Fibroblast of lung (primary cell): ENCODE measurements around the gene PCGF5. TPM values are rescaled to one million over a fixed set of nuclear protein-coding genes. Genes with fewer than 3 reads are reported as not detected.

Experiments used
- DNase-seq, 2 donors: peaks; one replicate each; pipeline versions ENCODE4 v3.0.0 to v3.0.0-alpha.2; 2010; ENCODE audit warnings: low read depth in 2 of 2
- H2AFZ ChIP-seq: 2 replicates; pipeline ENCODE4 v1.5.1; 2012; ENCODE audit warnings: low read length, control low read depth, inconsistent platforms
- H3K27ac ChIP-seq: 2 replicates; pipeline ENCODE4 v1.5.1; 2011; ENCODE audit warnings: low read length, control low read depth; ENCODE audit not compliant: insufficient read depth
- H3K27me3 ChIP-seq: 2 replicates; pipeline ENCODE4 v1.5.1; 2011; ENCODE audit warnings: mild to moderate bottlenecking, low read length; ENCODE audit not compliant: control insufficient read depth, insufficient read depth
- H3K36me3 ChIP-seq: 2 replicates; pipeline ENCODE4 v1.5.1; 2011; ENCODE audit warnings: low read length; ENCODE audit not compliant: control insufficient read depth, insufficient read depth
- H3K4me1 ChIP-seq: 2 replicates; pipeline ENCODE4 v1.5.1; 2011; ENCODE audit warnings: low read length; ENCODE audit not compliant: control insufficient read depth, insufficient read depth; ENCODE audit errors: extremely low read depth
- H3K4me2 ChIP-seq: 2 replicates; pipeline ENCODE4 v1.5.1; 2011; ENCODE audit warnings: low read length, control low read depth; ENCODE audit not compliant: insufficient read depth; ENCODE audit errors: extremely low read depth
- H3K4me3 ChIP-seq, 4 experiments: fragments of 200-600 bp in 1 of 4; sonication (generic) in 1 of 4; replicated peaks in 1 of 4; 2 replicates each; pipeline ENCODE4 v1.5.1; 2011 to 2016; ENCODE audit warnings: low read length in 4 of 4, low read depth in 3 of 4, mild to moderate bottlenecking in 3 of 4, control low read depth in 2 of 4, inconsistent platforms in 1 of 4, mixed read lengths in 1 of 4; ENCODE audit not compliant: insufficient read depth in 1 of 4; ENCODE audit errors: control extremely low read depth in 1 of 4
- H3K79me2 ChIP-seq: 2 replicates; pipeline ENCODE4 v1.5.1; 2012; ENCODE audit warnings: mild to moderate bottlenecking, low read length, inconsistent platforms; ENCODE audit not compliant: control insufficient read depth, insufficient read depth
- H3K9ac ChIP-seq: 2 replicates; pipeline ENCODE4 v1.5.1; 2011; ENCODE audit warnings: mild to moderate bottlenecking, low read length, control low read depth; ENCODE audit not compliant: insufficient read depth
- H3K9me3 ChIP-seq: 2 replicates; pipeline ENCODE4 v1.5.1; 2012; ENCODE audit warnings: low read depth, low read length; ENCODE audit not compliant: control insufficient read depth, insufficient read depth
- H4K20me1 ChIP-seq: 2 replicates; pipeline ENCODE4 v1.5.1; 2011; ENCODE audit warnings: low read length; ENCODE audit not compliant: control insufficient read depth, insufficient read depth; ENCODE audit errors: extremely low read depth
- CTCF ChIP-seq, 2 donors: IDR thresholded peaks in 1 of 2; conservative IDR thresholded peaks in 1 of 2; 1 replicate in 1 of 2; 2 replicates in 1 of 2; pipeline ENCODE4 v1.5.1; 2011 to 2012; ENCODE audit warnings: low read length in 2 of 2, control low read depth in 1 of 2, inconsistent platforms in 1 of 2, low read depth in 1 of 2, mild to moderate bottlenecking in 1 of 2
- EZH2 ChIP-seq: IDR thresholded peaks from 2 replicates; pipeline ENCODE4 v1.5.1; 2012; ENCODE audit warnings: low read length, control low read depth, mild to moderate bottlenecking; ENCODE audit errors: missing control alignments
- polyA plus RNA-seq, 2 donors: library from polyadenylated mRNA; depleted of rRNA in 1 of 2; stranded (reverse) in 1 of 2; unstranded in 1 of 2; fragments of >200 nt; gene quantifications; 2 replicates each; pipeline ENCODE4 v1.2.1, GENCODE V29; 2011 to 2012; ENCODE audit warnings: missing spikeins in 1 of 2
- total RNA-seq: library from RNA; depleted of rRNA; stranded (reverse); fragments of >200 nt; gene quantifications from 2 replicates; pipeline ENCODE4 v1.2.1, GENCODE V29; 2014

Gene PCGF5
- total and polyA plus RNA-seq, 2 donors (not counting 1 experiment from before 2014, with no cell fraction given): 31.3 to 31.5 TPM

GRCh38 chr10:91226093-91226492 lies 5.6 kb downstream of the PCGF5 start:
- no peak overlapping the region for H3K4me2 ChIP-seq
- H4K20me1 ChIP-seq: no peaks in the 10 kb centered on the region
- no peak for TF ChIP-seq CTCF (conservative IDR thresholded peaks at IDR 0.05 in 1 of 2, IDR thresholded peaks at IDR 0.05 in 1 of 2; ENCODE audit: low read depth in 1 of 2, low read length in 2 of 2)
- no peak overlapping the region for H3K4me3 ChIP-seq
- H3K9ac ChIP-seq: no peak overlapping the region
- DNase-seq: no peak
- peaks cover 7% of the 10 kb centered on the region for H3K79me2 ChIP-seq
- no peaks in the 10 kb centered on the region for H3K4me1 ChIP-seq
- no peaks in the 10 kb centered on the region for H3K36me3 ChIP-seq
- no peaks in the 10 kb centered on the region for H3K9me3 ChIP-seq
- H3K27me3 ChIP-seq: no peaks in the 10 kb centered on the region
- H2AFZ ChIP-seq: no peak overlapping the region
- no peak overlapping the region for H3K27ac ChIP-seq

GRCh38 chr10:91227576-91227975 lies 7.1 kb downstream of the PCGF5 start:
- H3K27me3 ChIP-seq: no peaks in the 10 kb centered on the region
- H3K27ac ChIP-seq: no peak overlapping the region
- H2AFZ ChIP-seq: no peak overlapping the region
- no peak overlapping the region for H3K4me2 ChIP-seq
- H3K4me3 ChIP-seq: no peak overlapping the region
- H4K20me1 ChIP-seq: no peaks in the 10 kb centered on the region
- no peaks in the 10 kb centered on the region for H3K4me1 ChIP-seq
- TF ChIP-seq EZH2: no peak
- no peak for TF ChIP-seq CTCF (conservative IDR thresholded peaks at IDR 0.05 in 1 of 2, IDR thresholded peaks at IDR 0.05 in 1 of 2; ENCODE audit: low read depth in 1 of 2, low read length in 2 of 2)
- H3K79me2 ChIP-seq: peaks cover 1% of the 10 kb centered on the region
- H3K9ac ChIP-seq: no peak overlapping the region
- H3K36me3 ChIP-seq: no peaks in the 10 kb centered on the region
- no peak for DNase-seq
- H3K9me3 ChIP-seq: no peaks in the 10 kb centered on the region

- H3K9ac ChIP-seq: no peak overlapping the region
- DNase-seq: no peak
- H3K9me3 ChIP-seq: no peaks in the 10 kb centered on the region
- H4K20me1 ChIP-seq: no peaks in the 10 kb centered on the region
- H3K4me3 ChIP-seq: no peak overlapping the region
- H2AFZ ChIP-seq: no peak overlapping the region
- H3K4me1 ChIP-seq: no peaks in the 10 kb centered on the region
- H3K4me2 ChIP-seq: no peak overlapping the region
- H3K79me2 ChIP-seq: no peaks in the 10 kb centered on the region
- H3K27ac ChIP-seq: no peak overlapping the region
- TF ChIP-seq CTCF (conservative IDR thresholded peaks at IDR 0.05 in 1 of 2, IDR thresholded peaks at IDR 0.05 in 1 of 2; ENCODE audit: low read depth in 1 of 2, low read length in 2 of 2) (no peak), EZH2 (no peak)
- no peaks in the 10 kb centered on the region for H3K27me3 ChIP-seq
- no peaks in the 10 kb centered on the region for H3K36me3 ChIP-seq
These were observed 9.2 kb downstream of the PCGF5 start for GRCh38 chr10:91229683-91230082.
